ENCODE data around the gene S1PR5.

S1PR5 gene

GRCh38 chr19:10551698-10552301, 34.6 kb upstream of the S1PR5 start:
- TF ChIP-seq FOXP2 (optimal IDR thresholded peaks at IDR 0.05; ENCODE audit: borderline replicate concordance, extremely low read depth, extremely low read length, insufficient read depth) (no peak), TAF1 (IDR thresholded peaks at IDR 0.05; ENCODE audit: borderline replicate concordance, insufficient read depth, low read length) (no peak), POLR2AphosphoS5 (IDR thresholded peaks at IDR 0.05; ENCODE audit: low read depth, low read length) (no peak), SIN3A (IDR thresholded peaks at IDR 0.05; ENCODE audit: borderline replicate concordance, insufficient read depth, low read length) (no peak)
- TF ChIP-seq, protein P1, sequence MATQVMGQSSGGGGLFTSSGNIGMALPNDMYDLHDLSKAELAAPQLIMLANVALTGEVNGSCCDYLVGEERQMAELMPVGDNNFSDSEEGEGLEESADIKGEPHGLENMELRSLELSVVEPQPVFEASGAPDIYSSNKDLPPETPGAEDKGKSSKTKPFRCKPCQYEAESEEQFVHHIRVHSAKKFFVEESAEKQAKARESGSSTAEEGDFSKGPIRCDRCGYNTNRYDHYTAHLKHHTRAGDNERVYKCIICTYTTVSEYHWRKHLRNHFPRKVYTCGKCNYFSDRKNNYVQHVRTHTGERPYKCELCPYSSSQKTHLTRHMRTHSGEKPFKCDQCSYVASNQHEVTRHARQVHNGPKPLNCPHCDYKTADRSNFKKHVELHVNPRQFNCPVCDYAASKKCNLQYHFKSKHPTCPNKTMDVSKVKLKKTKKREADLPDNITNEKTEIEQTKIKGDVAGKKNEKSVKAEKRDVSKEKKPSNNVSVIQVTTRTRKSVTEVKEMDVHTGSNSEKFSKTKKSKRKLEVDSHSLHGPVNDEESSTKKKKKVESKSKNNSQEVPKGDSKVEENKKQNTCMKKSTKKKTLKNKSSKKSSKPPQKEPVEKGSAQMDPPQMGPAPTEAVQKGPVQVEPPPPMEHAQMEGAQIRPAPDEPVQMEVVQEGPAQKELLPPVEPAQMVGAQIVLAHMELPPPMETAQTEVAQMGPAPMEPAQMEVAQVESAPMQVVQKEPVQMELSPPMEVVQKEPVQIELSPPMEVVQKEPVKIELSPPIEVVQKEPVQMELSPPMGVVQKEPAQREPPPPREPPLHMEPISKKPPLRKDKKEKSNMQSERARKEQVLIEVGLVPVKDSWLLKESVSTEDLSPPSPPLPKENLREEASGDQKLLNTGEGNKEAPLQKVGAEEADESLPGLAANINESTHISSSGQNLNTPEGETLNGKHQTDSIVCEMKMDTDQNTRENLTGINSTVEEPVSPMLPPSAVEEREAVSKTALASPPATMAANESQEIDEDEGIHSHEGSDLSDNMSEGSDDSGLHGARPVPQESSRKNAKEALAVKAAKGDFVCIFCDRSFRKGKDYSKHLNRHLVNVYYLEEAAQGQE (IDR thresholded peaks at IDR 0.05; ENCODE audit: insufficient read depth in 1 of 2, low read depth in 2 of 2, low read length in 2 of 2) = no peak

DNA sequence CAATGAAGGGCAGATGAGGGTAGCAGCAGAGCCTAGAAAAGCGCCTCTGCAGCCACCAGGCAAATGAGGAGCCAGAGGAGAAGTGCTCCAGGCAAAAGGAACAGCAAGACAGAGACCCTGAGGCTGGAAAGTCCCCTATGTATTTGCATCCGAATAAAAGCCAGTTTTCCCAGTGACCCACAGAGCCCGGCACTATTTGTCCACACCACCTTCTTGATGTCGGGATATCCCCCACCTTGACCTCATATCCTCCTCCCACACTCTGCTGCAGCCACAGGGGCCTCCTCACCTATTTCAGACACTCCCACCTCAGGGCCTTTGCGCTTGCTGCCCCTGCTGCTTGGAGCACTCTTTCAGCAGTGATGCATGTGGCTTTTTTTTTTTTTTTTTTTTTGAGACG, 33.1 kb upstream of the S1PR5 start:
- TF ChIP-seq TAF1 (IDR thresholded peaks at IDR 0.05; ENCODE audit: borderline replicate concordance, insufficient read depth, low read length) (no peak), POLR2AphosphoS5 (IDR thresholded peaks at IDR 0.05; ENCODE audit: low read depth, low read length) (no peak), FOXP2 (optimal IDR thresholded peaks at IDR 0.05; ENCODE audit: borderline replicate concordance, extremely low read depth, extremely low read length, insufficient read depth) (no peak), SIN3A (IDR thresholded peaks at IDR 0.05; ENCODE audit: borderline replicate concordance, insufficient read depth, low read length) (no peak)
- TF ChIP-seq, protein P1 (IDR thresholded peaks at IDR 0.05; ENCODE audit: insufficient read depth in 1 of 2, low read depth in 2 of 2, low read length in 2 of 2) = no peak

GRCh38 chr19:10549733-10550132, 32.5 kb upstream of the S1PR5 start:
- TF ChIP-seq FOXP2 (optimal IDR thresholded peaks at IDR 0.05; ENCODE audit: borderline replicate concordance, extremely low read depth, extremely low read length, insufficient read depth) = no peak
- TF ChIP-seq SIN3A (IDR thresholded peaks at IDR 0.05; ENCODE audit: borderline replicate concordance, insufficient read depth, low read length) = no peak
- TF ChIP-seq, protein P1 (IDR thresholded peaks at IDR 0.05; ENCODE audit: insufficient read depth in 1 of 2, low read depth in 2 of 2, low read length in 2 of 2) = no peak
- TF ChIP-seq POLR2AphosphoS5 (IDR thresholded peaks at IDR 0.05; ENCODE audit: low read depth, low read length) = no peak
- TF ChIP-seq TAF1 (IDR thresholded peaks at IDR 0.05; ENCODE audit: borderline replicate concordance, insufficient read depth, low read length) = no peak

- no peak for TF ChIP-seq POLR2AphosphoS5 (IDR thresholded peaks at IDR 0.05; ENCODE audit: low read depth, low read length)
- no peak for TF ChIP-seq TAF1 (IDR thresholded peaks at IDR 0.05; ENCODE audit: borderline replicate concordance, insufficient read depth, low read length)
- TF ChIP-seq SIN3A (IDR thresholded peaks at IDR 0.05; ENCODE audit: borderline replicate concordance, insufficient read depth, low read length) = no peak
Observed at GRCh38 chr19:10548746-10549276, 31.6 kb upstream of the S1PR5 start.

GRCh38 chr19:10546817-10547216, 29.6 kb upstream of the S1PR5 start:
- no peak for TF ChIP-seq TAF1 (IDR thresholded peaks at IDR 0.05; ENCODE audit: borderline replicate concordance, insufficient read depth, low read length)
- TF ChIP-seq SIN3A (IDR thresholded peaks at IDR 0.05; ENCODE audit: borderline replicate concordance, insufficient read depth, low read length) = no peak
- TF ChIP-seq FOXP2 (optimal IDR thresholded peaks at IDR 0.05; ENCODE audit: borderline replicate concordance, extremely low read depth, extremely low read length, insufficient read depth) = no peak
- TF ChIP-seq, protein P1 (IDR thresholded peaks at IDR 0.05; ENCODE audit: insufficient read depth in 1 of 2, low read depth in 2 of 2, low read length in 2 of 2) = no peak
- TF ChIP-seq POLR2AphosphoS5 (IDR thresholded peaks at IDR 0.05; ENCODE audit: low read depth, low read length) = no peak
